ENCODE measurements around the gene UPF1.

- TF ChIP-seq, protein P1, sequence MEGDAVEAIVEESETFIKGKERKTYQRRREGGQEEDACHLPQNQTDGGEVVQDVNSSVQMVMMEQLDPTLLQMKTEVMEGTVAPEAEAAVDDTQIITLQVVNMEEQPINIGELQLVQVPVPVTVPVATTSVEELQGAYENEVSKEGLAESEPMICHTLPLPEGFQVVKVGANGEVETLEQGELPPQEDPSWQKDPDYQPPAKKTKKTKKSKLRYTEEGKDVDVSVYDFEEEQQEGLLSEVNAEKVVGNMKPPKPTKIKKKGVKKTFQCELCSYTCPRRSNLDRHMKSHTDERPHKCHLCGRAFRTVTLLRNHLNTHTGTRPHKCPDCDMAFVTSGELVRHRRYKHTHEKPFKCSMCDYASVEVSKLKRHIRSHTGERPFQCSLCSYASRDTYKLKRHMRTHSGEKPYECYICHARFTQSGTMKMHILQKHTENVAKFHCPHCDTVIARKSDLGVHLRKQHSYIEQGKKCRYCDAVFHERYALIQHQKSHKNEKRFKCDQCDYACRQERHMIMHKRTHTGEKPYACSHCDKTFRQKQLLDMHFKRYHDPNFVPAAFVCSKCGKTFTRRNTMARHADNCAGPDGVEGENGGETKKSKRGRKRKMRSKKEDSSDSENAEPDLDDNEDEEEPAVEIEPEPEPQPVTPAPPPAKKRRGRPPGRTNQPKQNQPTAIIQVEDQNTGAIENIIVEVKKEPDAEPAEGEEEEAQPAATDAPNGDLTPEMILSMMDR (IDR thresholded peaks at IDR 0.05; ENCODE audit: low read length): no peak
- TF ChIP-seq EZH2 (optimal IDR thresholded peaks at IDR 0.05; ENCODE audit: low read depth, low read length) (no peak), EZH2phosphoT487 (IDR thresholded peaks at IDR 0.05; ENCODE audit: low read length) (no peak)
These were observed 55.2 kb downstream of the UPF1 start for GRCh38 chr19:18886972-18887371.
